Measurements from ENCODE around the gene NME1. TPM values are rescaled to one million over a fixed set of nuclear protein-coding genes. Genes with fewer than 3 reads are reported as not detected.
A peak's percentile ranks its signal among the peaks of the same experiment; 100 is the strongest.

Gene NME1
- total RNA-seq, 2 donors from 2014 or later: 17.2 to 19.9 TPM

GRCh38 chr17:51188271-51188833, 35.0 kb downstream of the NME1 start:
- H3K9me3 ChIP-seq (ENCODE audit: control insufficient read depth, low read length, poor library complexity, severe bottlenecking): no peaks in the 10 kb centered on the region
- H3K27me3 Mint-ChIP-seq: no peaks in the 10 kb centered on the region
- H3K36me3 Mint-ChIP-seq (ENCODE audit: low read depth): peaks cover 5% of the 10 kb centered on the region
- ATAC-seq (no peak), DNase-seq (no peak)
- H3K4me1 Mint-ChIP-seq: peaks cover 3% of the 10 kb centered on the region
- no peak overlapping the region for H3K27ac Mint-ChIP-seq
- no peak overlapping the region for H3K4me3 Mint-ChIP-seq

DNA sequence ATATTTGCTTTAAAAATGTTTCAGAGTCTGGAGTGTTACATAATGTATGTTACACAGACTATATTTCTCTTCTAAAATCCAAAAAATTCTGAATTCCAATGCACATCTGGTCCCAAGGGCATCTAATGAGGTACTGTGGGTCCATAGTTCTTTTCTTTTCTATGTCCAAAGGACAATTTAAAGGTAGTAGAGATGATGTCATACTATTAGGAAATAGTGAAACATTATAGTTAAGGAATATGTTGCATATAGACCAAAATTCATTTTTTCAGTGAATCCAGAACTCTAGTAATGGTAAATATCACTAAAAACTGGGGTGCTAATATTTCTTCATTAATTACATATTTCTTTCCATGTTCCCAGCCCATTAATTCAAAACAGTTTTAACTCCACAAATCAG, 35.8 kb downstream of the NME1 start:
- H3K9me3 ChIP-seq (ENCODE audit: control insufficient read depth, low read length, poor library complexity, severe bottlenecking): no peaks in the 10 kb centered on the region
- Mint-ChIP-seq H3K27ac (no peak overlapping the region), H3K36me3 (ENCODE audit: low read depth) (peaks cover 5% of the 10 kb centered on the region), H3K4me3 (no peak overlapping the region), H3K27me3 (no peaks in the 10 kb centered on the region), H3K4me1 (peaks cover 3% of the 10 kb centered on the region)
- DNase-seq: no peak
- ATAC-seq: no peak

- no peaks in the 10 kb centered on the region for H3K27me3 Mint-ChIP-seq
- H3K36me3 Mint-ChIP-seq (ENCODE audit: low read depth): peaks cover 5% of the 10 kb centered on the region
- no peaks in the 10 kb centered on the region for H3K9me3 ChIP-seq (ENCODE audit: control insufficient read depth, low read length, poor library complexity, severe bottlenecking)
- DNase-seq (no peak), ATAC-seq (no peak)
- peaks cover 3% of the 10 kb centered on the region for H3K4me1 Mint-ChIP-seq
- no peak overlapping the region for H3K27ac Mint-ChIP-seq
- H3K4me3 Mint-ChIP-seq: no peak overlapping the region
Observed at GRCh38 chr17:51189628-51190027, 36.3 kb downstream of the NME1 start.

- ATAC-seq (no peak), DNase-seq (no peak)
- Mint-ChIP-seq H3K27ac (no peak overlapping the region), H3K4me1 (no peaks in the 10 kb centered on the region), H3K36me3 (ENCODE audit: low read depth) (peaks cover 5% of the 10 kb centered on the region), H3K4me3 (no peak overlapping the region), H3K27me3 (no peaks in the 10 kb centered on the region)
- no peaks in the 10 kb centered on the region for H3K9me3 ChIP-seq (ENCODE audit: control insufficient read depth, low read length, poor library complexity, severe bottlenecking)
Observed at GRCh38 chr17:51191895-51192294, 38.5 kb downstream of the NME1 start.

GRCh38 chr17:51197754-51198153, 44.4 kb downstream of the NME1 start:
- DNase-seq (no peak), ATAC-seq (no peak)
- H3K4me3 Mint-ChIP-seq: no peak overlapping the region
- peaks cover 10% of the 10 kb centered on the region for H3K36me3 Mint-ChIP-seq (ENCODE audit: low read depth)
- no peaks in the 10 kb centered on the region for H3K27me3 Mint-ChIP-seq
- H3K27ac Mint-ChIP-seq: peak overlapping the region; percentile 83
- peaks cover 10% of the 10 kb centered on the region for H3K4me1 Mint-ChIP-seq
- no peaks in the 10 kb centered on the region for H3K9me3 ChIP-seq (ENCODE audit: control insufficient read depth, low read length, poor library complexity, severe bottlenecking)

DNA sequence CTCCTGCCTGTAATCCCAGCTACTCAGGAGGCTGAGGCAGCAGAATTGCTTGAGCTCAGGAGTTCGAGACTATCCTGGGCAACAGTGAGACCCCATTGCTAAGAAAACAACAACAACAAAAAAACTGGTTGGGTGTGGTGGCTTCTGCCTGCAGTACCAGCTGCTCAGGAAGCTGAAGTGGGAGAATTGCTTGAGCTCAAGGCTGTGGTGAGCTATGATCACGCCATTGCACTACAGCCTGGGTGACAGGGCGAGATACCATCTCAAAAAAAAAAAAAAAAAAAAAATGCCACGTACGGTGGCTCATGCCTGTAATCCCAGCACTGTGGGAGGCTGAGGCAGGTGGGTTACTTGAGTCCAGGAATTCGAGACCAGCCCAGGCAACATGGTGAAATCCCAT, 46.9 kb downstream of the NME1 start:
- ATAC-seq (peak; percentile 93), DNase-seq (no peak)
- Mint-ChIP-seq H3K27ac (peak overlapping the region; percentile 82), H3K4me3 (peak overlapping the region; percentile 5), H3K36me3 (ENCODE audit: low read depth) (peaks cover 12% of the 10 kb centered on the region), H3K4me1 (peaks cover 11% of the 10 kb centered on the region), H3K27me3 (no peaks in the 10 kb centered on the region)
- H3K9me3 ChIP-seq (ENCODE audit: control insufficient read depth, low read length, poor library complexity, severe bottlenecking): no peaks in the 10 kb centered on the region

GRCh38 chr17:51200846-51201245, 47.5 kb downstream of the NME1 start:
- no peak for ATAC-seq
- H3K27ac Mint-ChIP-seq: peak overlapping the region; percentile 82
- H3K4me1 Mint-ChIP-seq: peaks cover 12% of the 10 kb centered on the region

DNA sequence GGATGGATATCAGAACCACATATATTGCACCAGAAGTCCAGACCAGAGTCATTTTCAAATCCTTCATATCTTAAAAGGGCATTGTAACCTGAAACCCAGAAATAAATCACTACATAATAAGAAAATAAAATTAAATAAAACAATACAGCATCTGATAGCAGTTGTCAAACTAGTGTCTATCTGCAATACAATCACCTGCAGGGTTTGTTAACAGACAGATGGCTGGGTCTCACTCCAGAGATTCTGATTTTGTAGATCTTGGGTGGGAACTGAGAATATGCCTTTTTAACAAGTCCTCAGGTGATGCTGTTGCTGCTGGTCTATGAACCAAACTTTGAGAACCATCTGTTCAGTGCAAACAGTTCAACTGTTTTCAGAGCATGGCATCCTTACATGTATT, 50.5 kb downstream of the NME1 start:
- peaks cover 8% of the 10 kb centered on the region for H3K4me1 Mint-ChIP-seq
- DNase-seq (no peak), ATAC-seq (no peak)
- H3K36me3 Mint-ChIP-seq (ENCODE audit: low read depth): peaks cover 7% of the 10 kb centered on the region
- no peak overlapping the region for H3K27ac Mint-ChIP-seq
- no peaks in the 10 kb centered on the region for H3K9me3 ChIP-seq (ENCODE audit: control insufficient read depth, low read length, poor library complexity, severe bottlenecking)
- H3K4me3 Mint-ChIP-seq: no peak overlapping the region
- no peaks in the 10 kb centered on the region for H3K27me3 Mint-ChIP-seq

More at GRCh38 chr17:51200846-51201245, 47.5 kb downstream of the NME1 start:
- Mint-ChIP-seq H3K36me3 (ENCODE audit: low read depth) (peaks cover 14% of the 10 kb centered on the region), H3K27me3 (no peaks in the 10 kb centered on the region), H3K4me3 (peak overlapping the region; percentile 5)
- DNase-seq: no peak
- no peaks in the 10 kb centered on the region for H3K9me3 ChIP-seq (ENCODE audit: control insufficient read depth, low read length, poor library complexity, severe bottlenecking)

Other genes starting within 250 kb of the NME1 start
- 10 to 100 TPM; 77.0 to 85.8 TPM for gene SPAG9, start 32.7 kb upstream of the NME1 start, total RNA-seq
- gene NME2, start 12.9 kb downstream of the NME1 start, total RNA-seq: 100 to 1,000 TPM; 219 to 256 TPM
- gene MBTD1, start 106.5 kb downstream of the NME1 start, total RNA-seq: 10 to 100 TPM; 27.5 to 33.7 TPM
- gene UTP18, start 107.0 kb downstream of the NME1 start, total RNA-seq: 10 to 100 TPM; 49.3 to 54.1 TPM